HTR-8/SVneo (cell line): ENCODE measurements around the gene HIF1A.
"Not testable (repeated sequence)": the region's sequence is repeated elsewhere in the genome, so short reads cannot be mapped to it uniquely, and the experiment has no call there.

ENCODE experiments used
- DNase-seq: peaks from one replicate; pipeline ENCODE4 v3.0.0; 2011; ENCODE audit warnings: low spot score, mixed read lengths; ENCODE audit not compliant: insufficient read length
- FAIRE-seq: peaks from 2 replicates; lab custom pipeline; 2011; peaks lifted over from hg19 to GRCh38; lab: Jason Lieb, UNC

The HIF1A gene

GRCh38 chr14:61705017-61705416, 9.7 kb downstream of the HIF1A start:
- FAIRE-seq (no peak), DNase-seq (no peak)

DNA sequence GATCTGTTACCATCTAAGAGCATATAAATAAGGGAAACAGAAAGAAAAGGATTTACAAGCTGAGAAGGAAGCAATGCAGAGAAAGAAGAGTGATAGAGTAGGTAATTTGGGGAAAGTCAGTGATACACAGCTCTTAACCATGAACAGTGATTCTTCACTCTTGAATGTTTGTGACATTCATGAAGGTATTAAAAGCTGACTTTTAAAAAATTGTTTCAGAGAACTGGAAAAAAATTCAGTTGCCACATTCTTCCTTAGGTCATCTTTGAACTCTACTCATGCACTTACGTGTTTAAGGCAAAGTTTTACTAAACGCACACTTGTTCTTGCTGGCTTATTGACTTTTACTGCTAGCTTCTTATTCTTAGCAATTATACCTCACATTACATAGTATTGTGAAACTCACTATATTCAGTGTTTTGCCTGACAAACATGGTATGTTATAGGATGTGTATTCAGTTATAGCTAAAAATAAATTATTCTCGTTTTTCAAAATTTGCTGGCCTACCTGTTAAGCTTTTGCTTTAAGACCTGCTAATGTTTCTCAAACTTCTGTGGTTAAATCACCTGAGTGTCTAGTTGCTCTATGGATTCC, 10.9 kb downstream of the HIF1A start:
- FAIRE-seq = peak; percentile 97
- DNase-seq = no peak

- not testable (repeated sequence) for DNase-seq, FAIRE-seq
Measured at GRCh38 chr14:61707774-61708173, 12.5 kb downstream of the HIF1A start.

DNA sequence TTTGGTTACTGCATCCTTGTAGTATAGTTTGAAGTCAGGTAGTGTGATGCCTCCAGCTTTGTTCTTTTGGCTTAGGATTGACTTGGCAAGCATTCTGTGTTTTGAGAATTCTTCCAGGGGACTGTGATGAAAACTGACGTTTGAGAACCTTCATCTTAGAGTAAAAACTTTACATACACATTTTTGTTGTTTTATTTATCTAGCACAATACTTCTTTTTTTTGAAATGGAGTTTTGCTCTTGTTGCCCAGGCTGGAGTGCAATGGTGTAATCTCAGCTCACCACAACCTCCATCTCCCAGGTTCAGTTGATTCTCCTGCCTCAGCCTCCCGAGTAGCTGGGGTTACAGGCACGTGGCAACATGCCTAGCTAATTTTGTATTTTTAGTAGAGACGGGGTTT, 13.4 kb downstream of the HIF1A start:
- not testable (repeated sequence) for DNase-seq
- peak; percentile 79 for FAIRE-seq

DNA sequence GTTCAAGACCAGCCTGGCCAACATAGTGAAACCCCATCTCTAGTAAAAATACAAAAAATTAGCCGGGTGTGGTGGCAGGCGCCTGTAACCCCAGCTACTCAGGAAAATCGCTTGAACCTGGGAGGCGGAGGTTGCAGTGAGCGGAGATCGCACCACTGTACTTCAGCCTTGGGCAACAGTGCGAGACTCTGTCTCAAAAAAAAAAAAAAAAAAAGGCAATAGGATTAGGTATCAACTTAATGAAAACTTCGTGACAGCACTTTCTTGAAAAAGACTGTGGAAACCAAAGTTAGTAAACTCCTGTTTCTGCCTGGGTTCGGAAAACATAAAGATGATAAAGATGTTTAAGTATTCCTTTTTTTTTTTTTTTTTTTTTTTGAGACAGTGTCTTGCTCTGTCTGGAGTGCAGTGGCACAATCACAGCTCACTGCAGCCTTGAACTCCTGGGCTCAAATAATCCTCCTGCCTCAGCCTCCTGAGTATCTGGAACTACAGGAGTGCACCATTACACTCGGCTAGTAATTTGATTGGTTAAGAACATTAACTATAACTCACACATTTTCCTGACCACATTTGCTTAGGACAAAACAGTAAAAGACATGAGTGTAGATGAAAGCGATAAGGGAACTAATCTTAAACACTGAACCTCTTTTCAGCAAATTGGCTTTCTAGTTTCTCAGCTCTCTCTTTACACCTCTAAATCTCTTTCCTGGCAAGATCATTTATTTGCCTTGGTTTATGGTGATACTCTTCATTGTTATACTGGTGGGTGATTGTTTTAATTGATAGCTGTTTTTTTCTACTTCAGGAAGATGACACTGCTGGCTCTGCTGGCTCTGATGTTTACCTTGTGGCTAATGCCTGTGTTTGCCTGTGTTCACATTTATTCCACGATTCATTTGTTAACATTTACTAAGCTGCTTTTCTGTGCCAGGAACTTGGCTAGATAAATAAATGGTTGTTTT, 15.8 kb downstream of the HIF1A start:
- DNase-seq (no peak), FAIRE-seq (peak; percentile 96)

GRCh38 chr14:61712137-61712536, 16.8 kb downstream of the HIF1A start:
- FAIRE-seq (no peak), DNase-seq (no peak)

DNA sequence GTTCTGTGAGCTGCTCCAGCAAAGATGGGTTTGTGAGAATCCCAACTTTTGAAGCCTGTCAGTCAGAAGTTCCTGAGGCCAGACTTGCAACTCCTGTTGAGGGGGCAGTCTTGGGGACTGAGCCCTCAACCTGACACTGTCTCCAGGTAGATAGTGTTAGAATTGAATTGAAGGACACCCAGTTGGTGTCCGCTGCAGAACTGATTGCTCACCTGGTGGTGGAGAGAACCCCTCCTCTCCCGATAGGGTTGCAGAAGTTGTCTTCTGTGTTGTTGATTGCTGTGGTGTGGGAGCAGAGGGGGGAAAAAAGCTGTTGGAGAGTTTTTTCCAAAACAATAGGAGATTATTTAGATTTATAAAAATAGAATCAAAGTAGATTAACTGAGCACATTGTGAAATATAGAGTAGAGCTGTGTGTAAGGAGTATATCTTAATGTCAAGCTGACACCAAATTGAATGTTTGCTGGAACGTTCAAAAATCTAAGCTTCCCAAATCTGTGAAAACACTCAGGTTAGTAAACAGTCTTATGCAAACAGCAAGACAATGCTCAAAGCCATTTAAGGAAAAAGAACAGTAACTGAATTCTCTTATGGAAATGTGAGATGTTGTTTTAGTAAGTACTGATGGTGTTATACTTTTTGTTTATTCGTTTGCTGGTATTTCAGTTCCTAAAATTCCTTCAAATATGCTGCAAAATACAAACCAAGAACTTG, 18.6 kb downstream of the HIF1A start:
- DNase-seq (no peak), FAIRE-seq (peak; percentile 55)

GRCh38 chr14:61716956-61717355, 21.6 kb downstream of the HIF1A start:
- no peak for DNase-seq
- FAIRE-seq = no peak

- FAIRE-seq (peak; percentile 76), DNase-seq (no peak)
Measured at GRCh38 chr14:61718039-61718438, 22.7 kb downstream of the HIF1A start.

GRCh38 chr14:61719344-61720293, 24.3 kb downstream of the HIF1A start:
- DNase-seq = no peak
- peak; percentile 99 for FAIRE-seq

GRCh38 chr14:61720294-61720661, 25.0 kb downstream of the HIF1A start:
- DNase-seq (no peak), FAIRE-seq (peak; percentile 94)

GRCh38 chr14:61720741-61721140, 25.4 kb downstream of the HIF1A start:
- no peak for DNase-seq

DNA sequence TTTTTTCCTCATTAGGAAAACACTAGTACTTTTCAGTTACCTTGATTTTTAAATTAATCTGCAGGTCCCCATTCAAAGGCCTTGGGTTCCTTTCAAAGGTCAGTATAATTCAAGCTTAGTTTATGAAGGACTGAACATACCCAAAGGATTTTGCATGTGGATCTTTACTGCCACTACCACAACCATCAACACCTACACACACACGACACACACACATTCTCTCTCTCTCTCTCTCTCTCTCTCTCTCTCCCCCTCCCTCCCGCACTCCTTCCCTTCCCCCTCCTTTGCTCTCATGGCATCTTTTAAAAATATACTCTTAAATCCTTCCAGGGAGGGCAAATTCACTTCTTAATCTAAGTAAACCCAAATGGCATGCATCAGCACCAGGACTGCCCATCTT, 28.8 kb downstream of the HIF1A start:
- DNase-seq = no peak
- peak; percentile 94 for FAIRE-seq

More at GRCh38 chr14:61720741-61721140, 25.4 kb downstream of the HIF1A start:
- FAIRE-seq = no peak

DNA sequence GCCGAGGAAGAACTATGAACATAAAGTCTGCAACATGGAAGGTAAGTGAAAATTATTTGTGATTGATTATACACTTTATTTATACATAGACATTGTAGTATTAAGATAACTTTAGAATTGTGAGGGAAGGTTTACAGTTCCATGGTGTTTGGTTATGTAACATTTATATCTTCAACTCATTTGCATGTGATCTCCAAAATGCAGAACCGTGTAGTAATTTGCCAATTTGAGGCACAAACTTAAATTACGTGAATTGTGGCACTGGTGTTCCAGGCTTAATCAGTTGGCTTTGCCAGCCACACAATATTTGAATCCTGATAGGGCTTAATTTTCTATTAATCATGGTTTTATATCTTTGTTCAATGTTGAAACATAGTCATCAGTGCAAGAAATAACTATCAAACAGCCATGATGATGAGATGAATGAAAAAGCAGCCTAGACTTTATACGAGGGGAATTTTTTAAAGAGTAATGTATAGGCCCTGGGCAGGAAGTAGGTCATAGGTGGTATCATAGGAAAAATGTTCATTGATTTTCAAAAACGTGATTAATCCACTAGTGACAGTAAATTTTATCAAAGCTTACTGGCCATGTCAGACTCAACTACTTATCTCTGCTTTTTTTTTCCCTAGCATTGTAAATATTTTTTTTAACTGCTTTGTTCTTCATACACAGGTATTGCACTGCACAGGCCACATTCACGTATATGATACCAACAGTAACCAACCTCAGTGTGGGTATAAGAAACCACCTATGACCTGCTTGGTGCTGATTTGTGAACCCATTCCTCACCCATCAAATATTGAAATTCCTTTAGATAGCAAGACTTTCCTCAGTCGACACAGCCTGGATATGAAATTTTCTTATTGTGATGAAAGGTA, 31.7 kb downstream of the HIF1A start:
- DNase-seq = no peak
- FAIRE-seq = no peak

DNA sequence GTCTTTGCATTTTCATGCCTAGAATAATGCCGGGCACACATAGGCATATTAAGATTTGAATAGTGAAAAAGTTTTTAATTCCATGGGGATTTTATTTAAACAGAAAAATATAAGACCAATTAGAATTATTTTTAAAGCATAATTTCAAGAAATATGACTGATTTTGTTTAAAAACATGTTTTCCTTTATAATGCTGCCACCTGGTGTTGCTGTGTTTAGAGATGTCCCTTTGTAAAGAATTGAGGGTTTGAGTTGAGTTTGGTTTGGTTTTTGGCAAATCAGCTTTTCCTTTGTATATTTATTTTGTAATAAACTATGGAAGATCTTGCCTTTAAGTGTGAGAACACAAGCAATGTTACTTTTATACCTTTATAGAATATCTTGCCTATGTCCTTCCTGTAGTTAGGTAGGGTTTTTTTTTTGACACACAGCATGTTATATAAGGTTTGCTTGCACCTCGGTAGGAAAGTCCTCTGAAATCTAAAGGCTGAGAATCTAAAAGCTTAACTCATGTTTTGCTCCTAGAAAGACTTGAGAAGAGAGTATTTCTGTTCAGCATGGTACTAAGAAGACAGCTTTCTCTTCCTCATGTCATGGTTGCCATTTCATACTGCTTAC, 35.6 kb downstream of the HIF1A start:
- no peak for DNase-seq
- FAIRE-seq = no peak

- FAIRE-seq = no peak
Measured at GRCh38 chr14:61733972-61734371, 38.7 kb downstream of the HIF1A start.

GRCh38 chr14:61736751-61737150, 41.4 kb downstream of the HIF1A start:
- DNase-seq (no peak), FAIRE-seq (no peak)

More at GRCh38 chr14:61733972-61734371, 38.7 kb downstream of the HIF1A start:
- DNase-seq = no peak

DNA sequence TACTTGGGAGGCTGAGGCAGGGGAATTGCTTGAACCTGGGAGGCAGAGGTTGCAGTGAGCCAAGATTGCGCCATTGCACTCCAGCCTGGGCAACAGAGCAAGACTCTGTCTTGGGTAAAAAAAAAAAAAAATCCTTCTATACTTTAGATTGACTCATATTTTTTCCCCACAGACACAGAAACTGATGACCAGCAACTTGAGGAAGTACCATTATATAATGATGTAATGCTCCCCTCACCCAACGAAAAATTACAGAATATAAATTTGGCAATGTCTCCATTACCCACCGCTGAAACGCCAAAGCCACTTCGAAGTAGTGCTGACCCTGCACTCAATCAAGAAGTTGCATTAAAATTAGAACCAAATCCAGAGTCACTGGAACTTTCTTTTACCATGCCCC, 42.6 kb downstream of the HIF1A start:
- DNase-seq (no peak), FAIRE-seq (no peak)
